ENCODE data around the gene LAMB4.

Gene LAMB4

GRCh38 chr7:108109221-108109908 is 20.8 kb downstream of the LAMB4 start:
- no peak overlapping the region for H3K4me3 ChIP-seq (replicated peaks; ENCODE audit: insufficient read depth, low read length)
- no peaks in the 10 kb centered on the region for H3K27me3 ChIP-seq (ENCODE audit: insufficient read depth, poor library complexity, severe bottlenecking)
- DNase-seq (ENCODE audit: low read depth in 1 of 2, low spot score in 1 of 2): peak in 1 of 2 experiments; percentile 35
- TF ChIP-seq GABPA (IDR thresholded peaks at IDR 0.05; ENCODE audit: low read depth) (no peak), POLR2AphosphoS5 (IDR thresholded peaks at IDR 0.05; ENCODE audit: low read depth) (no peak)
- TF ChIP-seq, protein P1, sequence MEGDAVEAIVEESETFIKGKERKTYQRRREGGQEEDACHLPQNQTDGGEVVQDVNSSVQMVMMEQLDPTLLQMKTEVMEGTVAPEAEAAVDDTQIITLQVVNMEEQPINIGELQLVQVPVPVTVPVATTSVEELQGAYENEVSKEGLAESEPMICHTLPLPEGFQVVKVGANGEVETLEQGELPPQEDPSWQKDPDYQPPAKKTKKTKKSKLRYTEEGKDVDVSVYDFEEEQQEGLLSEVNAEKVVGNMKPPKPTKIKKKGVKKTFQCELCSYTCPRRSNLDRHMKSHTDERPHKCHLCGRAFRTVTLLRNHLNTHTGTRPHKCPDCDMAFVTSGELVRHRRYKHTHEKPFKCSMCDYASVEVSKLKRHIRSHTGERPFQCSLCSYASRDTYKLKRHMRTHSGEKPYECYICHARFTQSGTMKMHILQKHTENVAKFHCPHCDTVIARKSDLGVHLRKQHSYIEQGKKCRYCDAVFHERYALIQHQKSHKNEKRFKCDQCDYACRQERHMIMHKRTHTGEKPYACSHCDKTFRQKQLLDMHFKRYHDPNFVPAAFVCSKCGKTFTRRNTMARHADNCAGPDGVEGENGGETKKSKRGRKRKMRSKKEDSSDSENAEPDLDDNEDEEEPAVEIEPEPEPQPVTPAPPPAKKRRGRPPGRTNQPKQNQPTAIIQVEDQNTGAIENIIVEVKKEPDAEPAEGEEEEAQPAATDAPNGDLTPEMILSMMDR (IDR thresholded peaks at IDR 0.05; ENCODE audit: insufficient read depth, low read length): peak; percentile 52
- no peak overlapping the region for H3K27ac ChIP-seq (replicated peaks)

- no peak for DNase-seq (ENCODE audit: low read depth in 1 of 2, low spot score in 1 of 2)
- Histone ChIP-seq H3K27ac (replicated peaks) (no peak overlapping the region), H3K27me3 (ENCODE audit: insufficient read depth, poor library complexity, severe bottlenecking) (no peaks in the 10 kb centered on the region), H3K4me3 (replicated peaks; ENCODE audit: insufficient read depth, low read length) (no peak overlapping the region)
- TF ChIP-seq SPI1 (IDR thresholded peaks at IDR 0.05; ENCODE audit: borderline replicate concordance, low read depth) (no peak), REST (IDR thresholded peaks at IDR 0.05; ENCODE audit: insufficient replicate concordance, low read depth) (no peak), POLR2AphosphoS5 (IDR thresholded peaks at IDR 0.05; ENCODE audit: low read depth) (no peak), GABPA (IDR thresholded peaks at IDR 0.05; ENCODE audit: low read depth) (no peak)
- TF ChIP-seq, protein P1 (IDR thresholded peaks at IDR 0.05; ENCODE audit: insufficient read depth, low read length): no peak
Observed at GRCh38 chr7:108108131-108108530, 22.0 kb downstream of the LAMB4 start.

GRCh38 chr7:108104324-108104723 is 25.8 kb downstream of the LAMB4 start:
- no peak for TF ChIP-seq GABPA (IDR thresholded peaks at IDR 0.05; ENCODE audit: low read depth)
- no peak for TF ChIP-seq POLR2AphosphoS5 (IDR thresholded peaks at IDR 0.05; ENCODE audit: low read depth)
- no peak for TF ChIP-seq REST (IDR thresholded peaks at IDR 0.05; ENCODE audit: insufficient replicate concordance, low read depth)
- H3K27ac ChIP-seq (replicated peaks): no peak overlapping the region
- DNase-seq (ENCODE audit: low read depth in 1 of 2, low spot score in 1 of 2): no peak
- no peaks in the 10 kb centered on the region for H3K27me3 ChIP-seq (ENCODE audit: insufficient read depth, poor library complexity, severe bottlenecking)
- H3K4me3 ChIP-seq (replicated peaks; ENCODE audit: insufficient read depth, low read length): no peak overlapping the region

GRCh38 chr7:108103558-108104298 is 26.4 kb downstream of the LAMB4 start:
- no peaks in the 10 kb centered on the region for H3K27me3 ChIP-seq (ENCODE audit: insufficient read depth, poor library complexity, severe bottlenecking)
- H3K27ac ChIP-seq (replicated peaks): no peak overlapping the region
- TF ChIP-seq GABPA (IDR thresholded peaks at IDR 0.05; ENCODE audit: low read depth) (no peak), REST (IDR thresholded peaks at IDR 0.05; ENCODE audit: insufficient replicate concordance, low read depth) (no peak), POLR2AphosphoS5 (IDR thresholded peaks at IDR 0.05; ENCODE audit: low read depth) (no peak)
- DNase-seq (ENCODE audit: low read depth in 1 of 2, low spot score in 1 of 2): no peak
- H3K4me3 ChIP-seq (replicated peaks; ENCODE audit: insufficient read depth, low read length): no peak overlapping the region
